Activated T-cell treated with anti-CD3 and anti-CD28 coated beads, Interleukin-2, amount 50 U/mL, for 4 hours (primary cell): ENCODE results near the gene CLDN6. TPM values are rescaled to one million over a fixed set of nuclear protein-coding genes. Genes with fewer than 3 reads are reported as not detected.

Experiments used
- total RNA-seq, 3 donors: library from RNA; stranded (reverse); gene quantifications; one replicate each; pipeline ENCODE4 v1.2.1, GENCODE V29; 2021

CLDN6 gene
- total RNA-seq, 3 donors from 2014 or later, result 0.18 to 0.30 (median 0.22) TPM

Other genes with a start within 250 kb of the CLDN6 start
- gene ELOB, start 240.9 kb downstream of the CLDN6 start, total RNA-seq, result 100 to 1,000 TPM; 223 to 320 (median 298) TPM
- under 1 TPM in 2 of 3 donors, not detected in 1; 0.13 to 0.32 TPM for gene PRSS33, start 230.6 kb downstream of the CLDN6 start, total RNA-seq
- gene PRSS41, start 219.7 kb downstream of the CLDN6 start, total RNA-seq, result not detected
- gene PRSS21, start 200.9 kb downstream of the CLDN6 start, total RNA-seq, result 10 to 100 TPM in 2 of 3 donors, 1 to 10 TPM in 1; 8.9 to 16.1 (median 13.2) TPM
- gene ZG16B, start 187.9 kb downstream of the CLDN6 start, total RNA-seq, result under 1 TPM in 1 of 3 donors, not detected in 2; 0.33 TPM
- under 1 TPM in 1 of 3 donors, not detected in 2; 0.37 TPM for gene PRSS22, start 160.0 kb downstream of the CLDN6 start, total RNA-seq
- 10 to 100 TPM; 25.7 to 28.7 (median 28.5) TPM for gene FLYWCH2, start 135.0 kb downstream of the CLDN6 start, total RNA-seq
- 10 to 100 TPM; 39.8 to 47.9 (median 46.8) TPM for gene FLYWCH1, start 106.3 kb downstream of the CLDN6 start, total RNA-seq
- under 1 TPM in 2 of 3 donors, not detected in 1; 0.11 TPM for gene KREMEN2, start 53.9 kb downstream of the CLDN6 start, total RNA-seq
- 10 to 100 TPM; 17.4 to 24.9 (median 22.6) TPM for gene PAQR4, start 48.8 kb downstream of the CLDN6 start, total RNA-seq
- gene PKMYT1, start 37.7 kb downstream of the CLDN6 start, total RNA-seq, result 10 to 100 TPM; 53.1 to 79.1 (median 66.0) TPM
- gene CLDN9, start 5.3 kb downstream of the CLDN6 start, total RNA-seq, result not detected
- gene TNFRSF12A, start 2.2 kb upstream of the CLDN6 start, total RNA-seq, result 1 to 10 TPM; 4.2 to 6.9 (median 5.1) TPM
- 10 to 100 TPM; 32.7 to 36.9 (median 33.9) TPM for gene HCFC1R1, start 5.8 kb upstream of the CLDN6 start, total RNA-seq
- 10 to 100 TPM; 70.4 to 86.3 (median 71.7) TPM for gene THOC6, start 5.9 kb upstream of the CLDN6 start, total RNA-seq
- under 1 TPM in 1 of 3 donors, not detected in 2; 0.05 TPM for gene BICDL2, start 18.8 kb upstream of the CLDN6 start, total RNA-seq
- under 1 TPM; 0.46 to 0.84 (median 0.66) TPM for gene MMP25, start 28.4 kb upstream of the CLDN6 start, total RNA-seq
- 100 to 1,000 TPM; 585 to 715 (median 696) TPM for gene IL32, start 47.5 kb upstream of the CLDN6 start, total RNA-seq
- under 1 TPM in 2 of 3 donors, not detected in 1; 0.11 TPM for gene ZSCAN10, start 81.1 kb upstream of the CLDN6 start, total RNA-seq
- gene ZNF205, start 94.4 kb upstream of the CLDN6 start, total RNA-seq, result under 1 TPM in 2 of 3 donors, not detected in 1; 0.18 to 0.57 TPM
- 10 to 100 TPM in 1 of 3 donors, 1 to 10 TPM in 2; 9.8 to 12.0 (median 9.9) TPM for gene ZNF213, start 116.8 kb upstream of the CLDN6 start, total RNA-seq
- not detected for gene OR1F1, start 170.0 kb upstream of the CLDN6 start, total RNA-seq
- gene ZNF200, start 217.0 kb upstream of the CLDN6 start, total RNA-seq, result 1 to 10 TPM; 9.0 to 9.7 (median 9.6) TPM
- gene MEFV, start 238.4 kb upstream of the CLDN6 start, total RNA-seq, result under 1 TPM in 1 of 3 donors, not detected in 2; 0.14 TPM